NK-92 treated with Interleukin-12 subunit alpha and Interleukin-12 subunit beta, amount 100 ng/mL, for 24 hours (cell line): Measurements from ENCODE around the gene GPD2.
"Not testable (repeated sequence)": the region's sequence is repeated elsewhere in the genome, so short reads cannot be mapped to it uniquely, and the experiment has no call there.

Source experiments
- DNase-seq: peaks from one replicate; lab custom pipeline; 2025; lab: John Stamatoyannopoulos, UW

GPD2 gene

DNA sequence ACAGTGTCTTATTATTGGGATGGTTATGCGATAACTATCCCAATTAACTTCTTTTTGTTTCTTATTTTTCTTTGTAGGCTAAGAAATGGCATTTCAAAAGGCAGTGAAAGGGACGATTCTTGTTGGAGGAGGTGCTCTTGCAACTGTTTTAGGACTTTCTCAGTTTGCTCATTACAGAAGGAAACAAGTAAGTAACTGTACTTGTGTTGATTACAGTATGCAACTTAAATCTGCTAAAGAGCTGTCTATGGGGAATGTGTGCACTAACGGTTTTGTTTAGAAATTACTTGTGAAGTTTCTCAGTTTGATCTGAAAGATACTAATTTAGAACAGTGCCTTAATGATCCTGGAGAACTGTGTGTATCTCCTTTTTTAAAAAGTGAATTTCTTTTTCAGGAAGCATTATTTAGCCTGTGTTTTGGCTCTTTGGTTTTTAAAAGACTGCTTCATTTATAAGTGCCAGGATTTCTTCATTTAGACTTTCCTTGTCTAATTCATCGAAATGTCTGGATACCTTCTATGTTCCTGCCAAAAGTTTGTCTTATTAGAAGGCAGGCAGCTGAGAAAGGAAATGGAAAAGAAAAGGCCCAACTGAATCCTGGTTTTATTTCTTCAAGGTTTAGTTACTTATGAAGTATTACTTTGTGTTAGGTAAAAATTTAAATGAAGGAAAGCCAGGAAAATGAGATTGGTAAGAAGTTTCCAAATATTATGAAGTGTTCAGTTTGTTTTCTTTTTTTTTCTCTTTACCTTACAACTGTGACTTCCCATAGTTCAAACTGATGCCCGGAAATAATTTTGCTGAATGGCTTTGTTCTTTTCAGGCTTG, 40.1 kb downstream of the GPD2 start:
- no peak for DNase-seq

- DNase-seq = no peak
Measured at GRCh38 chr2:156476850-156477206, 40.6 kb downstream of the GPD2 start.

DNA sequence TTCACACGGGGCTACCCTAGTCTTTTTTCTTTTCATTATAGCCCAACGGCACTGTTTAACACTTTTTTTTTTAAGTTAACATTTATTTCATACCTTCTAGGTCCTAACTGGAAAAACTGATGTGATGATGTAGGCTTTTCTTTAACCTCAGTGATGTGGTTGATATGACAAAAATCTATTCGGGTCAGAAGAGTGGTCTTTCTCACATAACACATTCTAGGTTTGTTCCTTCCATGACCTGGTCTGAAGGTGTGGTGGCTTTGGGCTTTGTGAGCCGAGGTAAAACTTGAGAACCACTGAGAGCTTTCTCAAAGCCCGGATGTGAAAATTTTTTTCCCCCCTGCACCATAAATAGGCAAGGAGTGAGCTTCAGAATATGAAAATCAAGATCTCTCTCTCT, 44.2 kb downstream of the GPD2 start:
- DNase-seq = no peak

DNA sequence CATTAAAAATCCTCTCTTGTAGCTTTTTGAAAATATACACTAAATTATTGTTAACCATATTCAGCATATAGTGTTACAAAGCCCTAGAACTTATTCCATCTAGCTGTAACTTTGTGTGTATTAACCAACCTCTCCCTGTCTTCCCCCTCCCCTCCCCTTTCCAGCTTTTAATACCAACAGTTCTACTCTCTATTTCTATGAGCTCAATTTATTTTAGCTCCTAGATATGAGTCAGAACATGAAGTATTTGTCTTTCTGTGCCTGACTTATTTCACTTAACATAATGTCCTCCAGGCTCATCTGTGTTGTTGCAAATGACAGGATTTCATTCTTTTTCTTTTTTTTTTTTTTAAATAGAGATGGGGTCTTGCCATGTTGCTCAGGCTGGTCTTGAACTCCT, 45.1 kb downstream of the GPD2 start:
- no peak for DNase-seq

DNA sequence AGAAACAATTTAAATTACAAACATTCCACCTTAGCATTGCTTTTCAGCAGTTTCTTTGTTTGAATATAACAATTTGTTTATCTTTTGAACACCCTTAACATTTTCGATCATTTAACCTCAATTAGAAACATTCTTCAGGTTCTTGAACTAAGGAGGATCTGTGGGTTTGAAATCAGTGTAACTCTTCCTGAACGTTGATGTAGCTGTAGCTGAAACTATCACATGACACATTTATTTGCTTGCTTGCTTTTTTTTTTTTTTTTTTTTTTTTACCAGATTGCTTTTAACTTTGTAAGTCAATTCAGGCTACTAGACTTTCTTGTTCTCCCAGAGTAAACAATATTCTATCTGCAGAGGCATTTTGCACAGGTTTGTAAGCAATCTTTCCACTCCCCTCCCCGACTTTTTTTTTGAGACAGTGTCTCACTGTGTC, 47.6 kb downstream of the GPD2 start:
- DNase-seq = no peak

DNA sequence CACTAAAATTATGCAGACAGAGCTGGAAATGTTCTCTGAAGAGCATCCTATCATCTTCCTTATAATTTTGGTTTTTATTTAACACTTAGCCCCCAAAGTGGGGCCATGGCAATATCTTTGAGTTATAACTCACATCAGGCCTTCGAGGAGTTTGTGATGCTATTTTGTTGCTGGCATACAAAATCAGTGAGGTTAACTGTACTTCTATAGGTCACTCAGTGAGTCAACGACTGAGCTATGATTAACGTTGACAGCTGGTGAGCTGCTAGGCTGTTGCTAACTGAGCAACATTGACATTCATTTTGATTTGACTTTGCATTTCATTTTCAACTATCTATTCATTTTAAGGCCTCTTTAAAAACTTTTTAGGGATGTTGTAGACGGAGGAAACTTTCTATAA, 50.0 kb downstream of the GPD2 start:
- DNase-seq = no peak

- no peak for DNase-seq
Measured at GRCh38 chr2:156486614-156487013, 50.4 kb downstream of the GPD2 start.

GRCh38 chr2:156489195-156489594, 53.0 kb downstream of the GPD2 start:
- DNase-seq = no peak

GRCh38 chr2:156489750-156490465, 53.7 kb downstream of the GPD2 start:
- DNase-seq = no peak

- DNase-seq = no peak
Measured at GRCh38 chr2:156490466-156490840, 54.3 kb downstream of the GPD2 start.

GRCh38 chr2:156491176-156491575, 55.0 kb downstream of the GPD2 start:
- DNase-seq = no peak

DNA sequence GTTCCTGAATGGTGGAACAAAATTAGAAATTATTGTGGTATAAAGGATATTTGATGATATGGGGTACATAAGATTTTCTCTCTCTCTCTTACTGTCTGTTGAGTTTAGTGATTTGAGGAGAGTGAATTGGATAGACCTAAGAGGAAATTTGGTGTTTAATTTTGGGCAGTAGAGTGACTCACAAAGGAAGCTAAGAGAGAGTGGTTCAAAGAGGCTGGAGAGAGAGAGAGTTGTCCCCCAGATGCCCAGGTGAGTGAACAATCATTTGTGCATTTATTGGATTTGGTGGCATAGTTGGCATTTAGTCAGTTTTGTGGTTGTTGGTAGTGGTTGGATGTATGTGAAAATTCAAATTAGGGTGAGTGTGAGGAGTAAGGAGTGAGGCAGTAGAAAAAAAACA, 56.8 kb downstream of the GPD2 start:
- no peak for DNase-seq

DNA sequence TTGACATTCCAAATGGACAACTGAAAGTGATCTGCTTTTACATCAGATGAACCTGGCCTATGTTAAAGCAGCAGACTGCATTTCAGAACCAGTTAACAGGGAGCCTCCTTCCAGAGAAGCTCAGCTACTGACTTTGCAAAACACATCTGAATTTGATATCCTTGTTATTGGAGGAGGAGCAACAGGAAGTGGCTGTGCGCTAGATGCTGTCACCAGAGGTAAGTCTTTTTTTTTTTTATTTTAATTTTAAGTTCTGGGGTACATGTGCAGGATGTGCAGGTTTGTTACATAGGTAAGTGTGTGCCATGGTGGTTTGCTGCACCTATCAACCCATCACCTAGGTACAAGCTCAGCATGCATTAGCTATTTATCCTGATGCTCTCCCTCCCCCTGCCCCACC, 59.8 kb downstream of the GPD2 start:
- not testable (repeated sequence) for DNase-seq

DNA sequence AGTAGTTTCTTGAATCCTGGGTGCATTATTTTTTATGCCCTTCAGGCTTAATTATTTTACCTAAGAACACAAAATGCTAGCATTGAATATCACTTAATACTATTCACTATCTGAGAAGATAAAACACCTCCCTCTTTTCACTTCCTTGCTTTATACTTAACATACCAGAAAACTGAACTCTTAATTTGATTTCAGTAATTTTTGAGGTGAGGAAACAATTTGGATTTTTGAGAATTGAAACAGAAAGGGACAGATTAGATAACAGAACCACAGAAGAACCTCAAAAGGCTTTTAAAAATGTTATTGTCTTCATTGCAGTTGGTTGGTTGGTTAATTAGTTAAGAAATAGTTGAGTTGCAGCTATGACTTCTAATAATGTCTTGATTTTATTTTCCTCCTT, 69.5 kb downstream of the GPD2 start:
- DNase-seq = no peak

DNA sequence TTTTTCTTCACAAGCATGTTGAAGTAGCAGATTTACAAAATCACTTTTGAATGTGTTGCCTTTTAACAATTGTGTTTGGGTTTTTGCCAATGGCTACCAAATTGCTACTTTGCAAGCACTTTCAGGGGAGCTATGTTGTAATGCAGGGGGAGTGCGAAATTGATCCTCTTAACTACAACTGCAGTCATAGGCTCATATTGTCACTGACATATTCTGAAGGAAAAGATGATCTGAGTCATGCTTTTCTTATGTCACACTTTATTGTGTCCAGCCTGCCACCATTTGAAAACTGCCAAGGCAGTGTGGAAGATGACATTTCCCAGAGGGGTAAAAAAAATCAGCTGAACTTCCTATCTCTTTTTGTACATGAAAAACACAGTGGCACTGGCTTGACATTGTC, 74.9 kb downstream of the GPD2 start:
- no peak for DNase-seq

- DNase-seq = no peak
Measured at GRCh38 chr2:156511803-156512202, 75.6 kb downstream of the GPD2 start.

DNA sequence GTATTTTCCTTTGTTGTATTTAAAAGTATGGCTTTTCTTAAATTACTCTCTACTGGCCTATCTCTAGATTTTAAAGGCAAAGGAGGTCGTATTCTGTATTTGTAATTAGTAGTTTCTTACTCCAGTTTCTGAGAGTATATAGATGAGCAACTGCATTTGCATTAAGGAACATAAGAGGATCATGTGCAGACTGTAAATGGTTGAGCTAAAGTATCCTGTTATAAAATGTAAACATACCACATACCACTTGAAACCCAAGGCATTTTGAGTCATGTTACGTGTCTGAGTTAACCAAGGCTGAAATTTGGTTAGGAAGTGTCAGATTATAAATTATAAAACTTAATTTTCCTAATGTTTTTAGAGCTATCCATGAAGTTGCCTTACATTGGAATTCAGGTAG, 76.3 kb downstream of the GPD2 start:
- no peak for DNase-seq

DNA sequence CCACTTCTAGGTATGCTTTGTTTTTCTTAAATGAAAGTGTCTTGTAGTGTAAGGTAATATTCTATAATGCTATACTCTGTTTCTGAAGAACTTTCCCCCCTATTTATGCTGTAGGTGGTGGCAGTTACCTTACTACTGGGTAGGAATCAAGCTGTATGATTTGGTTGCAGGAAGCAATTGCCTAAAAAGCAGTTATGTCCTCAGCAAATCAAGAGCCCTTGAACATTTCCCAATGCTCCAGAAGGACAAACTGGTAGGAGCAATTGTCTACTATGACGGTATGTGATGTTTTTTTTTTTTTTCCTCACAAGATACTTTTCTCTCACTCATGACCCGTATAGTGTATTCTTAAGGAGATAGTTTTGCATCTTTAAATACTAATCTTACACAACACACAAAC, 77.0 kb downstream of the GPD2 start:
- no peak for DNase-seq

- DNase-seq = no peak
Measured at GRCh38 chr2:156517419-156517818, 81.2 kb downstream of the GPD2 start.

GRCh38 chr2:156518138-156518537, 82.0 kb downstream of the GPD2 start:
- no peak for DNase-seq

- no peak for DNase-seq
Measured at GRCh38 chr2:156522864-156523440, 86.8 kb downstream of the GPD2 start.

DNA sequence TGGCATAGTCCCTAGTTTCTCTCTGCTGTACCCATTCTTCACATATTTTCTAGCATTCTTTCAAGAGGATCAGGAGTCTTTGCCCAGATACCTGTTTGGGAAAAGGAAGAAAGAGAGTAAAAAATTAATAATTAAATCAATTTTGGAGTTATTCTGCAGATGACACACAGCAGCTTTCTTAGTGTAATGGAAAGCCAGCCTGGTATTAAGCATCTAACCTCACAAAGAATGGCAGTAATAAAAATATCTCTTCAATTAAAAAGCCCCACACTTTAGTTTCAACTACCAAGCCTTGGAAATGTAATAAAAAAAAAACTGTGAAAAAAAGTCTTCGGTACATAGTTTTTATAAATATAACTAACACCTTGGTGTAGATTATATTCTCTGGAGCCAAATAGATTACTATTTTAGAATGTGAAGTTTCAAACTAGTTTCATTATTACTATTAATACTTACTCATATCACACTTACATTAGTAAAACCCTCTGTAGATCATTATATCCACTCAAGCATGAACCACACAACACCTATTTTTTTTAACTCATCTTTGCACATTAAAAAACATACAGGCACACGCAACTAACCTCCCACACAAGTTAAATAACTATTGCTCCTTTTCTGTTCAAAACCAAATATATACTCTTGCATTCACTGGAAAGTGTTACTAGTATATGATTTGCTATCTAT, 90.9 kb downstream of the GPD2 start:
- no peak for DNase-seq

- not testable (repeated sequence) for DNase-seq
Measured at GRCh38 chr2:156528583-156528982, 92.4 kb downstream of the GPD2 start.
